ENCODE data around the gene HERPUD2.
"Not testable (repeated sequence)": the region's sequence is repeated elsewhere in the genome, so short reads cannot be mapped to it uniquely, and the experiment has no call there.

GRCh38 chr7:35698382-35698781 is 3.4 kb upstream of the HERPUD2 start:
- TF ChIP-seq ELF4, SUZ12, ARNT (IDR thresholded peaks at IDR 0.05): not testable (repeated sequence)

Measured in HEK293T (cell line).